ENCODE results near the gene PEX13. TPM values are rescaled to one million over a fixed set of nuclear protein-coding genes. Genes with fewer than 3 reads are reported as not detected.

Gene PEX13
- total RNA-seq, 1 donor from 2014 or later = 22.6 TPM

GRCh38 chr2:61017003-61017555, 441 bp upstream of the PEX13 start:
- DNase-seq (ENCODE audit: low spot score) = no peak
- TF ChIP-seq CTCF (IDR thresholded peaks at IDR 0.05) = no peak
- H3K27me3 Mint-ChIP-seq (ENCODE audit: low read depth) = no peaks in the 10 kb centered on the region
- H3K9me3 Mint-ChIP-seq (ENCODE audit: low read depth) = peaks cover 4% of the 10 kb centered on the region
- peaks cover 6% of the 10 kb centered on the region for H3K36me3 Mint-ChIP-seq (ENCODE audit: low read depth)
- peaks cover 42% of the 10 kb centered on the region for H3K4me1 Mint-ChIP-seq (ENCODE audit: low read depth)
- peak overlapping the region; percentile 99 for H3K27ac Mint-ChIP-seq (ENCODE audit: unreplicated experiment)
- peak overlapping the region; percentile 99 for H3K4me3 Mint-ChIP-seq (ENCODE audit: unreplicated experiment)

- H3K36me3 Mint-ChIP-seq (ENCODE audit: low read depth) = peaks cover 12% of the 10 kb centered on the region
- H3K27ac Mint-ChIP-seq (ENCODE audit: unreplicated experiment) = peak overlapping the region; percentile 99
- peaks cover 31% of the 10 kb centered on the region for H3K4me1 Mint-ChIP-seq (ENCODE audit: low read depth)
- H3K4me3 Mint-ChIP-seq (ENCODE audit: unreplicated experiment) = peak overlapping the region; percentile 99
- H3K9me3 Mint-ChIP-seq (ENCODE audit: low read depth) = peaks cover 8% of the 10 kb centered on the region
- DNase-seq (ENCODE audit: low spot score) = no peak
- no peak for TF ChIP-seq CTCF (IDR thresholded peaks at IDR 0.05)
- H3K27me3 Mint-ChIP-seq (ENCODE audit: low read depth) = no peaks in the 10 kb centered on the region
Measured at GRCh38 chr2:61018318-61018755, 817 bp downstream of the PEX13 start.

- Mint-ChIP-seq H3K27me3 (ENCODE audit: low read depth) (no peaks in the 10 kb centered on the region), H3K9me3 (ENCODE audit: low read depth) (peaks cover 8% of the 10 kb centered on the region), H3K27ac (ENCODE audit: unreplicated experiment) (peak overlapping the region; percentile 99), H3K4me1 (ENCODE audit: low read depth) (peaks cover 30% of the 10 kb centered on the region), H3K4me3 (ENCODE audit: unreplicated experiment) (peak overlapping the region; percentile 99), H3K36me3 (ENCODE audit: low read depth) (peaks cover 12% of the 10 kb centered on the region)
- TF ChIP-seq CTCF (IDR thresholded peaks at IDR 0.05) = no peak
- no peak for DNase-seq (ENCODE audit: low spot score)
Measured at GRCh38 chr2:61018798-61019197, 1.3 kb downstream of the PEX13 start.

- H3K9me3 Mint-ChIP-seq (ENCODE audit: low read depth) = peaks cover 8% of the 10 kb centered on the region
- TF ChIP-seq CTCF (IDR thresholded peaks at IDR 0.05) = no peak
- H3K4me3 Mint-ChIP-seq (ENCODE audit: unreplicated experiment) = no peak overlapping the region
- no peak for DNase-seq (ENCODE audit: low spot score)
- H3K4me1 Mint-ChIP-seq (ENCODE audit: low read depth) = peaks cover 24% of the 10 kb centered on the region
- H3K27me3 Mint-ChIP-seq (ENCODE audit: low read depth) = no peaks in the 10 kb centered on the region
- H3K27ac Mint-ChIP-seq (ENCODE audit: unreplicated experiment) = no peak overlapping the region
- peaks cover 14% of the 10 kb centered on the region for H3K36me3 Mint-ChIP-seq (ENCODE audit: low read depth)
Measured at GRCh38 chr2:61021228-61021660, 3.7 kb downstream of the PEX13 start.

- no peak for TF ChIP-seq CTCF (IDR thresholded peaks at IDR 0.05)
- H3K27me3 Mint-ChIP-seq (ENCODE audit: low read depth) = no peaks in the 10 kb centered on the region
- peaks cover 15% of the 10 kb centered on the region for H3K36me3 Mint-ChIP-seq (ENCODE audit: low read depth)
- H3K9me3 Mint-ChIP-seq (ENCODE audit: low read depth) = peaks cover 8% of the 10 kb centered on the region
- H3K27ac Mint-ChIP-seq (ENCODE audit: unreplicated experiment) = no peak overlapping the region
- DNase-seq (ENCODE audit: low spot score) = no peak
- H3K4me3 Mint-ChIP-seq (ENCODE audit: unreplicated experiment) = no peak overlapping the region
- H3K4me1 Mint-ChIP-seq (ENCODE audit: low read depth) = peaks cover 14% of the 10 kb centered on the region
Measured at GRCh38 chr2:61023670-61024069, 6.2 kb downstream of the PEX13 start.
